SK-N-SH (cell line): ENCODE measurements around the gene NR6A1.

ENCODE experiments used
- CTCF ChIP-seq: fragments of 200-600 bp; sonication (generic); IDR thresholded peaks from 2 replicates; pipeline ENCODE4 v1.6.1; 2017; ENCODE audit warnings: antibody characterized with exemption, mild to moderate bottlenecking, moderate library complexity
- ELF1 ChIP-seq: IDR thresholded peaks from 2 replicates; pipeline ENCODE4 v1.4.0; 2012
- POLR2AphosphoS5 ChIP-seq: IDR thresholded peaks from 2 replicates; pipeline ENCODE4 v1.6.1; 2012; ENCODE audit warnings: low read depth, low read length

- TF ChIP-seq POLR2AphosphoS5 (no peak), CTCF (no peak), ELF1 (no peak)
These were observed 174.8 kb downstream of the NR6A1 start for GRCh38 chr9:124596172-124596839.
